GM19452 (cell line): ENCODE measurements around the gene MTA3.

Experiments
- ATAC-seq: cut with Tn5 transposase; IDR thresholded peaks from one replicate; pipeline ENCODE4 v1.9.1; 2021; ENCODE audit not compliant: unreplicated experiment

The MTA3 gene

GRCh38 chr2:42800461-42800962 is 232.1 kb downstream of the MTA3 start:
- ATAC-seq, result no peak

DNA sequence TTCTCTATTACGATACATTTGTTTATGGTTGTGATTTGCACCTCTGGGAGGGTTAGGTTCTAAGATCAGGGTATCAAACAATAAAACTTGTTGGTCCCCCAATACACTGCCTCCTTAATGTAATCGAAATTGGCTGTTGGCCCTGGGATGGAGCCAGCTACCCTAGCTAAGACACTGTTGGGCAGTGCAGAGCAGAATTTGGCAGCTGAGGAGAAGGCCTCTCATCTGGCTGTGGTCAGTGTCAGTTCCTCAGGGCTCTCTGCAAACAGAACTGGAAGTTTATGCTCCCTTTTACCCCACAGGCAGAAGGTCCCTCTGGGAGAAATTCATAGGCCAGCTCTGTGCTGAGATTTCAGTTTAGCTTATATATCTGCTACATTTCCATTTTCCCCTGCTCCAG is 232.5 kb downstream of the MTA3 start:
- no peak for ATAC-seq

DNA sequence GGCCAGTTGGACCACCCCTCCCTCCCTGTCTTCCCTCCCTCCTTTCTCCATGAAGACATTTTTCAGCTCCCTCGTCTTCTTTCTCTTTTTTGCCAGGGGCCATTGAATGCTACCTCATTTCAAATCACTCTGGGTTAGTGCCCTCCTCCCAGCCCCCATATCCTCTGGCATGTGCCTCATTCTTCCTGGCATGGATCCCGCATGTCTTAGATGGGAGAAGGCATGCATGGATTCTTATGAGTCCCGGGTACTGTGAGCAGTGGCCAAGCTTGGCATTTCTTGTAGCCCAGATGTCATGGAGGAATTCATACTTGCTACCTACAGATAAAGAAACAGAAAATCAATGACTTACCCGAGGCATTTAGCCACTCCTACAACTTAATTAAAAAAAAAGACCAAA is 232.9 kb downstream of the MTA3 start:
- no peak for ATAC-seq

DNA sequence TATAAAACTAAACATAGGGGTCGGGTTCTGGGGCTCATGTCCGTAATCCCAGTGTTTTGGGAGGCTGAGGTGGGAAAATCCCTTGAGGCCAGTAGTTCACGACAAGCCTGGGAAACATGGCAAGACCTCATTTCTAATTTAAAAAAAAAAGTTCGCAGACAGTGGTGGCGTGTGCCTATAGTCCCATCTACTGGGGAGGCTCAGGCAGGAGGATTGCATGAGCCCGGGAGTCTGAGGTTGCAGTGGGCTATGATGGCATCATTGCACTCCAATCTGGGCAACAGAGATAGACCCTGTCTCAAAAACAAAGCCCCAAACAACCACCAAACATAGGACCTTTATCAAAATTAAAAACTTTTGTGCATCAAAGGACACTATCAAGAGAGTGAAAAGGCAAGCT is 233.7 kb downstream of the MTA3 start:
- ATAC-seq, result no peak

GRCh38 chr2:42804338-42804737 is 235.9 kb downstream of the MTA3 start:
- no peak for ATAC-seq

- no peak for ATAC-seq
Observed at GRCh38 chr2:42804891-42805290, 236.5 kb downstream of the MTA3 start.
